T-helper 17 cell (primary cell): ENCODE data around the gene NCAPG2. TPM values are rescaled to one million over a fixed set of nuclear protein-coding genes. Genes with fewer than 3 reads are reported as not detected.

Experiments
- ATAC-seq: fragments of 150-1000 bp; cut with Tn5 transposase; 2 replicates; pipeline ENCODE4 v1.10.0; 2021; ENCODE audit warnings: mild to moderate bottlenecking, moderate library complexity
- DNase-seq, 3 donors: peaks; one replicate each; pipeline versions ENCODE4 v3.0.0 to v3.0.0-alpha.2; 2020 to 2021
- H3K9me3 ChIP-seq: one replicate; pipeline ENCODE4 v1.7.0; 2013; ENCODE audit warnings: low read length, mild to moderate bottlenecking; ENCODE audit not compliant: control insufficient read depth, poor library complexity, severe bottlenecking
- H3K27ac Mint-ChIP-seq: one replicate; pipeline ENCODE4 v1.8.0; 2022; ENCODE audit warnings: mild to moderate bottlenecking, moderate library complexity, mixed read lengths
- H3K27me3 Mint-ChIP-seq: one replicate; pipeline ENCODE4 v1.8.0; 2022; ENCODE audit warnings: mixed read lengths
- H3K36me3 Mint-ChIP-seq: one replicate; pipeline ENCODE4 v1.8.0; 2022; ENCODE audit warnings: low read depth, mixed read lengths
- H3K4me1 Mint-ChIP-seq: one replicate; pipeline ENCODE4 v1.8.0; 2022; ENCODE audit warnings: mild to moderate bottlenecking, mixed read lengths
- H3K4me3 Mint-ChIP-seq: one replicate; pipeline ENCODE4 v1.8.0; 2022; ENCODE audit warnings: mild to moderate bottlenecking, moderate library complexity, mixed read lengths
- total RNA-seq, 4 donors: library from RNA in 2 of 4; stranded (reverse) in 2 of 4; gene quantifications; one replicate each; pipeline ENCODE4 v1.2.3 and lab custom pipeline; 2022 to 2026

The NCAPG2 gene
- total RNA-seq, 2 donors from 2014 or later = 8.8 to 38.7 TPM

GRCh38 chr7:158741294-158741666, 36.7 kb upstream of the NCAPG2 start:
- no peak for DNase-seq
- peaks cover 6% of the 10 kb centered on the region for H3K4me1 Mint-ChIP-seq
- H3K36me3 Mint-ChIP-seq = peaks cover 4% of the 10 kb centered on the region
- H3K27me3 Mint-ChIP-seq = no peaks in the 10 kb centered on the region
- H3K27ac Mint-ChIP-seq = no peak overlapping the region
- H3K9me3 ChIP-seq = no peaks in the 10 kb centered on the region
- no peak for ATAC-seq
- no peak overlapping the region for H3K4me3 Mint-ChIP-seq

GRCh38 chr7:158740657-158741293, 36.2 kb upstream of the NCAPG2 start:
- peak overlapping the region; percentile 14 for H3K27ac Mint-ChIP-seq
- ATAC-seq (no peak), DNase-seq (no peak)
- H3K4me1 Mint-ChIP-seq = peaks cover 6% of the 10 kb centered on the region
- H3K27me3 Mint-ChIP-seq = no peaks in the 10 kb centered on the region
- H3K4me3 Mint-ChIP-seq = peak overlapping the region; percentile 47
- peaks cover 4% of the 10 kb centered on the region for H3K36me3 Mint-ChIP-seq
- H3K9me3 ChIP-seq = no peaks in the 10 kb centered on the region

DNA sequence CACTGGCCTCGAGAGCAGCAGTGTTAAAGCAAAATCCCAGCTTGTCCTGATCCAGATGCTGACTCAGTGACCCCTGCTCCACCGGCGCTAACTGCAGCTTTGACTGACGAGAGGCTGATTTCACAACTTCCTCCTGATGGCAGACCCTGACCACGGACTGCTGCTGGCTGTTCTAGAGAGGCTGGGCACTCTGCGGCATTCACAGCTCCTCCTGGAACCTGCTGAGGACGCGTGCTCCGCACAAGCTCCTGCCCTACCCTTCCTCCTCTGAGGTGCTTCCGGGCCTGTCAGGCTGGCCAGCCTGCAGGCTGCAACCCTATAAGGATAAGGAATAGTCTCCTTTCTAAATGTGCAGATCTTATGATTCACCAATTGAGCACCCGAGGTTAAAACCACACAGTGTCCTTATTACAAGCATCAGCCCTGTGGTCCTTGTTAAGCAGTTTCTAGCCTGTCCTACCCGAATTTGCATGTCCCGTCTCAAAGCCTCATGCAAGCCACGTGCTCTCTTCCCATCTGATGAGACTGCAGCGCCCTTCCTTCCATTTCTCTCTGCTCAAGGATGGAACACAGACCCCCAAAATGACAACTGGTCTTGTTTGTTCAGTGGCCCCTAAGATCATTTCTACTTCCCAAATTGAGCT, 35.5 kb upstream of the NCAPG2 start:
- Mint-ChIP-seq H3K27me3 (no peaks in the 10 kb centered on the region), H3K36me3 (peaks cover 4% of the 10 kb centered on the region), H3K4me1 (peaks cover 6% of the 10 kb centered on the region), H3K4me3 (peak overlapping the region; percentile 47), H3K27ac (peak overlapping the region; percentile 14)
- H3K9me3 ChIP-seq = no peaks in the 10 kb centered on the region
- no peak for DNase-seq
- peak; percentile 16 for ATAC-seq

DNA sequence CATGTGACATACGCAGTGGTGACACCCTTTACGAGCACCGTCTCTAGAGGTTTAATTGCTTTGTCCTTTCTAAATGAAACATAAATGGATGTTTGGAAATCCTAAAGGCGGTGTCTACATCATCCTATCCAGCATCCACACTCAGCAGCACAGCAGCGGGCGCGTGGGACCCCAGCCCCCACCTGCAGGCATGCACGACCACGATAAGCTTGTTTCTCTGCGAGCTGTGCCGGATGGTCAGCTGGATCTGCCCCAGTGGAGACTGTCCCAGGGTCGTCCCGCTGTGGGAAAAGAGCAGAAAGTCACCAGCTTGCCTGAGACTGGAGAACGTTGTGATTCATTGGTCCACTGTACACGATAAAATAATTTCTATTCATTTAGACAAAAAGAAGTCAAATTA, 34.2 kb upstream of the NCAPG2 start:
- ATAC-seq (no peak), DNase-seq (no peak)
- H3K27me3 Mint-ChIP-seq = no peaks in the 10 kb centered on the region
- no peak overlapping the region for H3K4me3 Mint-ChIP-seq
- no peak overlapping the region for H3K27ac Mint-ChIP-seq
- H3K4me1 Mint-ChIP-seq = peaks cover 6% of the 10 kb centered on the region
- H3K36me3 Mint-ChIP-seq = peaks cover 6% of the 10 kb centered on the region
- H3K9me3 ChIP-seq = no peaks in the 10 kb centered on the region

GRCh38 chr7:158737064-158737695, 32.6 kb upstream of the NCAPG2 start:
- no peaks in the 10 kb centered on the region for H3K27me3 Mint-ChIP-seq
- DNase-seq (no peak), ATAC-seq (no peak)
- H3K27ac Mint-ChIP-seq = no peak overlapping the region
- peaks cover 6% of the 10 kb centered on the region for H3K36me3 Mint-ChIP-seq
- H3K4me3 Mint-ChIP-seq = no peak overlapping the region
- peaks cover 3% of the 10 kb centered on the region for H3K4me1 Mint-ChIP-seq
- H3K9me3 ChIP-seq = no peaks in the 10 kb centered on the region

DNA sequence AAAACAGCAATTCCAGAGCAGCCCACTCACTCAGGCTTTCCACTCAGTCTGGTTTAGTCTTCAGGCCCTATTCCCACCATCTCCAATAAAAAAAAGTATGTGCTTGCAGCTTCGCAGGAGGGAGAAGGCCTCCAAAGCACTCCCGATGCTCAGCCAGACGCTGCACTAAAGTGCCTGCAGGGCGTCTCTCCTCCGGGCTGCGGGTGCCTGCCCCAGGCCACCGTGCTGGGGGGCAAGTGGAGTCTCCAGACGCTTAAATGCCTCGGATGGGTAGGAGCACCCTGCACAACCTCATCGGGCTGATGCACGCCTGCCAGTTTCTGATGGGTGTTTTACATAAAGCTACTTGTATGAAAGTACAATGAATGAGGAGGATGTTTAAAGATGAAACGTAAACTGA, 31.3 kb upstream of the NCAPG2 start:
- H3K27ac Mint-ChIP-seq = peak overlapping the region; percentile 87
- ATAC-seq (no peak), DNase-seq (no peak)
- H3K4me1 Mint-ChIP-seq = peaks cover 3% of the 10 kb centered on the region
- H3K9me3 ChIP-seq = no peaks in the 10 kb centered on the region
- H3K4me3 Mint-ChIP-seq = peak overlapping the region; percentile 64
- no peaks in the 10 kb centered on the region for H3K27me3 Mint-ChIP-seq
- H3K36me3 Mint-ChIP-seq = peaks cover 6% of the 10 kb centered on the region

DNA sequence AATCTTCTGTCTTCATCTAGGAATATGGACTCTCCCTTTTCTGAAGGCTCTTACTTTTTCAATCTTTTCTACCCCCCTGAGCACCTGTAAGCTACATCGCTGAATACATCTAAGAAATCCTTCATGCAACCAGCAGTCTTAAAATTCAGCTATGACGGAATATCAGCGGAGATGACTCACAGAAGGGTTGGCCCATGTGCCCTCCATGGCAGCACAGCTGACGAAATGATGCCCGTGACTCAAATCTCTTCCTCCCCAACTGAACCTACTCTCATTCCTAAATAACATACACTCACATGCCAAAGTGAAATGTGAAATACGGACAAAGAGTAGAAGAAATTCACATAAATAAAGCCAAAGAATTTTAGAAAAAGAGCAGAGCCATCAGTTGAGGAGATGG, 30.3 kb upstream of the NCAPG2 start:
- H3K9me3 ChIP-seq = no peaks in the 10 kb centered on the region
- ATAC-seq = no peak
- DNase-seq = no peak
- Mint-ChIP-seq H3K27ac (peak overlapping the region; percentile 87), H3K36me3 (peaks cover 7% of the 10 kb centered on the region), H3K27me3 (no peaks in the 10 kb centered on the region), H3K4me1 (peaks cover 3% of the 10 kb centered on the region), H3K4me3 (no peak overlapping the region)

DNA sequence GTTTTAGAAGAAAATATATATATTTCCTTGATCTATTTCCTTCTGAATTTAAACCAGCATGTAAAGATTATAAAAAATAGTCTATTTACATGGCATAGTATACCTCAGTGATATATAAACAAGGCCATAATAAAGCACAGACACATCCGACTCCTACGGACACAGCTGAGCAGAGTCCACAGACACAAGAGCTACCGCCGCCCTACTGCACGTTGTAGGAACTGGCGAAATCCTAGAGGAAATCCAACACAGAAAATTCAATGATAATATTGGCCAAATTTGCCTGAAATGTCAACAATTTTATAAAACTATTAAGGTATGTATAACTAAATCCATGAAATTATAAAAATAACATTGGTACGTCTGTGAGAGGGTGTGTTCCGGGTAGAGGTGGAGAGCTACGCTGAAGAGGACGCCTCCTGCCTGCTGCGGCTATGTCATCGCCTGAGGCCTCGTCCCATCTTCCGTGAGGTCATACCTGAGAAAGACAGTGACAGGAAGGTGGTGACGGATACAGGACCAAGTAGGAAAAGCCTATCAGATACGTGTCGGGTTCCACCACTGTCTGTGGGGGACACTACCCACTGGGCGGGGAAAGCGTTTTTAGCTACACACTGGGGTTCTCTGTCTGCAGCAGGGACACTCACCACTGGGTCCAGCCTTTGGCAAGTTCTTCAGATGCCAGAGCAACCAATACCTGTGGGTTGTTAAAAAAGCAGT, 29.3 kb upstream of the NCAPG2 start:
- peaks cover 3% of the 10 kb centered on the region for H3K4me1 Mint-ChIP-seq
- H3K27ac Mint-ChIP-seq = no peak overlapping the region
- ATAC-seq = no peak

GRCh38 chr7:158733220-158733519, 28.6 kb upstream of the NCAPG2 start:
- Mint-ChIP-seq H3K36me3 (peaks cover 7% of the 10 kb centered on the region), H3K27ac (no peak overlapping the region), H3K27me3 (no peaks in the 10 kb centered on the region), H3K4me3 (no peak overlapping the region), H3K4me1 (peaks cover 3% of the 10 kb centered on the region)
- no peaks in the 10 kb centered on the region for H3K9me3 ChIP-seq
- DNase-seq (no peak), ATAC-seq (no peak)

More for the DNA sequence above, 29.3 kb upstream of the NCAPG2 start:
- no peak for DNase-seq
- H3K36me3 Mint-ChIP-seq = peaks cover 7% of the 10 kb centered on the region
- peak overlapping the region; percentile 12 for H3K4me3 Mint-ChIP-seq
- no peaks in the 10 kb centered on the region for H3K9me3 ChIP-seq
- H3K27me3 Mint-ChIP-seq = no peaks in the 10 kb centered on the region

- peaks cover 3% of the 10 kb centered on the region for H3K4me1 Mint-ChIP-seq
- H3K9me3 ChIP-seq = no peaks in the 10 kb centered on the region
- ATAC-seq (no peak), DNase-seq (no peak)
- no peak overlapping the region for H3K4me3 Mint-ChIP-seq
- H3K36me3 Mint-ChIP-seq = peaks cover 7% of the 10 kb centered on the region
- H3K27me3 Mint-ChIP-seq = no peaks in the 10 kb centered on the region
- H3K27ac Mint-ChIP-seq = no peak overlapping the region
These were observed 28.1 kb upstream of the NCAPG2 start for GRCh38 chr7:158732494-158733219.

DNA sequence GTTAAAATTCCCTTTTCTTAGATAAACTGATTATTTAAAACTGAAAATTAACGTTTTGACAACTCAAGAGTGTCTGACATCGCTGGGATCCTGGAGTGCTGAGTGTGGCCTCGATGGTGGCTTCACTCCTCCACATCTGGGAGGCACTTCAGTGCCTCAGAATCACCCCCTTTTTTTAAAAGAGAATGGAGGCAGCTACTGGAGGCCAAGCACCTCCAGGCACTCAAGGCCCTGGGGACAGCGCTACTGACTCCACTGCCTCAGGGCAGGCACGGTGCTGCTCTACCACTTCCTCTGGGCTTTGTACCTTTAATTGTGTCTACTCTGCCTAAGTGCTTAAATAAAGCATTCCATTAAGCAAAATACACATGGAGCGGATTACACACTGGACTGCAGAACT, 27.2 kb upstream of the NCAPG2 start:
- H3K36me3 Mint-ChIP-seq = peaks cover 7% of the 10 kb centered on the region
- H3K4me1 Mint-ChIP-seq = no peaks in the 10 kb centered on the region
- H3K27ac Mint-ChIP-seq = no peak overlapping the region
- H3K27me3 Mint-ChIP-seq = no peaks in the 10 kb centered on the region
- H3K4me3 Mint-ChIP-seq = no peak overlapping the region
- DNase-seq (no peak), ATAC-seq (no peak)
- H3K9me3 ChIP-seq = no peaks in the 10 kb centered on the region

GRCh38 chr7:158730383-158731346, 26.1 kb upstream of the NCAPG2 start:
- H3K4me3 Mint-ChIP-seq = no peak overlapping the region
- H3K27me3 Mint-ChIP-seq = no peaks in the 10 kb centered on the region
- H3K9me3 ChIP-seq = no peaks in the 10 kb centered on the region
- H3K27ac Mint-ChIP-seq = peak overlapping the region; percentile 53
- no peak for ATAC-seq
- H3K4me1 Mint-ChIP-seq = no peaks in the 10 kb centered on the region
- DNase-seq = no peak
- H3K36me3 Mint-ChIP-seq = peaks cover 7% of the 10 kb centered on the region
